GM10248 (cell line): ENCODE results near the gene SALL1.

Experiments
- CTCF ChIA-PET: fragments of 300-600 bp; sonication (Branson Sonifier 250); formaldehyde crosslinking; extraction: SDS; loops from one replicate; lab custom pipeline; 2021; ENCODE audit warnings: antibody characterized with exemption; lab: Yijun Ruan, JAX
- POLR2A ChIA-PET: fragments of 350-650 bp; sonication (Branson Sonifier 250); formaldehyde crosslinking; extraction: SDS; loops from one replicate; lab custom pipeline; 2020; ENCODE audit warnings: antibody characterized with exemption; lab: Yijun Ruan, JAX
- DNase-seq: peaks from one replicate; pipeline ENCODE4 v3.0.0; 2012; ENCODE audit errors: extremely low spot score
- TF ChIP-seq, protein P1 (sequence below): IDR thresholded peaks from 2 replicates; pipeline ENCODE4 v1.5.1; 2012; ENCODE audit warnings: mild to moderate bottlenecking, low read depth; ENCODE audit errors: extremely low read depth, missing control alignments, control extremely low read depth

Gene SALL1

GRCh38 chr16:51154271-51155171 is 3.5 kb upstream of the SALL1 start:
- DNase-seq = no peak
- ChIA-PET CTCF (no interaction called here), POLR2A (no interaction called here)
- TF ChIP-seq, protein P1, sequence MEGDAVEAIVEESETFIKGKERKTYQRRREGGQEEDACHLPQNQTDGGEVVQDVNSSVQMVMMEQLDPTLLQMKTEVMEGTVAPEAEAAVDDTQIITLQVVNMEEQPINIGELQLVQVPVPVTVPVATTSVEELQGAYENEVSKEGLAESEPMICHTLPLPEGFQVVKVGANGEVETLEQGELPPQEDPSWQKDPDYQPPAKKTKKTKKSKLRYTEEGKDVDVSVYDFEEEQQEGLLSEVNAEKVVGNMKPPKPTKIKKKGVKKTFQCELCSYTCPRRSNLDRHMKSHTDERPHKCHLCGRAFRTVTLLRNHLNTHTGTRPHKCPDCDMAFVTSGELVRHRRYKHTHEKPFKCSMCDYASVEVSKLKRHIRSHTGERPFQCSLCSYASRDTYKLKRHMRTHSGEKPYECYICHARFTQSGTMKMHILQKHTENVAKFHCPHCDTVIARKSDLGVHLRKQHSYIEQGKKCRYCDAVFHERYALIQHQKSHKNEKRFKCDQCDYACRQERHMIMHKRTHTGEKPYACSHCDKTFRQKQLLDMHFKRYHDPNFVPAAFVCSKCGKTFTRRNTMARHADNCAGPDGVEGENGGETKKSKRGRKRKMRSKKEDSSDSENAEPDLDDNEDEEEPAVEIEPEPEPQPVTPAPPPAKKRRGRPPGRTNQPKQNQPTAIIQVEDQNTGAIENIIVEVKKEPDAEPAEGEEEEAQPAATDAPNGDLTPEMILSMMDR = no peak

GRCh38 chr16:51153577-51154031 is 2.5 kb upstream of the SALL1 start:
- DNase-seq = no peak
- TF ChIP-seq, protein P1 = no peak
- ChIA-PET POLR2A (no interaction called here), CTCF (no interaction called here)

DNA sequence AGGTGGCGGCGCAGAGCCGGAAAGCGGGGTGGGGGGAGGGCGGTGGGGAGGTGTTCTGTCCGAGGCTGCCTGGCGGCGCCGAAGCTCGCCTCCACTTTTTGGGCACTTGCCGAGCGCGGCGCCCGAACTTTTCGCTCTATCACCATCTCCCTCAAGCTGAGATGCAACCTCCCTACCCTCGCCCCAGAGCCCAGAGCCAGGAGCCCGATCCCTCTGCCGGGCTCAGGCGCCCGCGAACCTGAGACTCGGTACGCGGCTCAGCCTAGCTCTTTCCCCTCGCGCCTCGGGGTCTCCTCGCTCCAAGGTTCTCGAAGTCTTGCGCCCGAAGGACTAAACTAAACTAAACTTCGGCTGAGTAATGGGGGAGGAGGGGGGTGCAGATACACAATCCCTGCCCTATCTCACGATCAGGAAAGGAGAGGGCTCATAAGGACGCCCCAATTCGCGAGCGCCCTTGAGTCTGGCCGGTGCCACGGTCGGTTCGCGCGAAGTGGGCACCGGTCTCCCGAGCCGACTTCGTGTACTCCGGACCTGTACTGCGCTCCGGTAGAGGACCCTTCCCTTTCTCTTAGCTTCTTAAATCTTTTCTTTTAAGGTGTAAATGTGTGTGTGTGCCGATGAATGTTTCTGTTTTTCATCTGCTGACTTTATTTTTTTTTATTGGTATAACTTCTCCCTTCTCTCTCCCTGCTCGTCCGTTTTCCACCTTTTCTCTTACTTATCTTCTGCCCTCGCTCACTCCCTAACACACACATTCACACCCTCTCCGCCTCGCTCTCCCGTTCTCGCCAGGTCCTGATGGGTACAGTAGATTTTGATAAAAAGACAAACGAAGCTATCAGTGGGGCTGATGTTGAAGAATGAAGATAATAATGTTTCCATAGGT is 1.9 kb upstream of the SALL1 start:
- no peak for DNase-seq
- ChIA-PET CTCF (no interaction called here), POLR2A (no interaction called here)

GRCh38 chr16:51151961-51152663 is 1.0 kb upstream of the SALL1 start:
- CTCF ChIA-PET = no interaction called here
- POLR2A ChIA-PET = no interaction called here
- DNase-seq = no peak
- TF ChIP-seq, protein P1 = no peak

More for the DNA sequence above, 1.9 kb upstream of the SALL1 start:
- TF ChIP-seq, protein P1 = no peak

- TF ChIP-seq, protein P1 = no peak
- POLR2A ChIA-PET = no interaction called here
- no peak for DNase-seq
- CTCF ChIA-PET = no interaction called here
These were observed 428 bp upstream of the SALL1 start for GRCh38 chr16:51151435-51151960.
